HG03135 (cell line): Measurements from ENCODE around the gene GFY.
"Not testable (repeated sequence)": the region's sequence is repeated elsewhere in the genome, so short reads cannot be mapped to it uniquely, and the experiment has no call there.

ENCODE experiments used
- ATAC-seq: cut with Tn5 transposase; IDR thresholded peaks from one replicate; pipeline ENCODE4 v1.9.1; 2021; ENCODE audit warnings: mild to moderate bottlenecking, moderate library complexity; ENCODE audit not compliant: unreplicated experiment

The GFY gene

GRCh38 chr19:49442771-49443365 is 17.7 kb downstream of the GFY start:
- peak; percentile 22 for ATAC-seq

- ATAC-seq = peak; percentile 76
These were observed 18.3 kb downstream of the GFY start for GRCh38 chr19:49443366-49444099.

GRCh38 chr19:49444100-49444700 is 19.0 kb downstream of the GFY start:
- ATAC-seq = not testable (repeated sequence)

- no peak for ATAC-seq
These were observed 20.8 kb downstream of the GFY start for GRCh38 chr19:49445997-49446396.

GRCh38 chr19:49447485-49448431 is 22.6 kb downstream of the GFY start:
- no peak for ATAC-seq

GRCh38 chr19:49448432-49448786 is 23.2 kb downstream of the GFY start:
- no peak for ATAC-seq

GRCh38 chr19:49450405-49450804 is 25.2 kb downstream of the GFY start:
- no peak for ATAC-seq

GRCh38 chr19:49451430-49452181 is 26.4 kb downstream of the GFY start, which contains the start of gene PIH1D1:
Gene PIH1D1 (minus strand): TSS chr19:49451814. CDS start chr19:49451574, 240 bp downstream.
- ATAC-seq = peak; percentile 61

- peak; percentile 75 for ATAC-seq
These were observed 28.0 kb downstream of the GFY start, which contains the start of gene ALDH16A1 for GRCh38 chr19:49453013-49453756. Gene ALDH16A1 (plus strand): TSS chr19:49453225. CDS start chr19:49453332, 107 bp downstream.

- no peak for ATAC-seq
These were observed 28.6 kb downstream of the GFY start for GRCh38 chr19:49453757-49454240.

GRCh38 chr19:49455773-49456172 is 30.6 kb downstream of the GFY start:
- ATAC-seq = no peak

GRCh38 chr19:49456326-49456725 is 31.1 kb downstream of the GFY start:
- ATAC-seq = no peak

GRCh38 chr19:49458567-49458903 is 33.3 kb downstream of the GFY start:
- ATAC-seq = no peak

- ATAC-seq = no peak
These were observed 34.2 kb downstream of the GFY start for GRCh38 chr19:49459388-49459787.

GRCh38 chr19:49461130-49461529 is 35.9 kb downstream of the GFY start:
- ATAC-seq = not testable (repeated sequence)

GRCh38 chr19:49461656-49462055 is 36.5 kb downstream of the GFY start:
- ATAC-seq = no peak

- no peak for ATAC-seq
These were observed 37.3 kb downstream of the GFY start for GRCh38 chr19:49462492-49462891.

GRCh38 chr19:49463960-49464740 is 39.0 kb downstream of the GFY start:
- no peak for ATAC-seq

- no peak for ATAC-seq
These were observed 40.2 kb downstream of the GFY start for GRCh38 chr19:49465371-49465770.
